GM12801 (cell line): ENCODE data around the gene CHD9NB.

Source experiments
- TF ChIP-seq, protein P1 (sequence below): IDR thresholded peaks from one replicate; pipeline ENCODE4 v1.5.1; 2011; ENCODE audit warnings: control low read depth; ENCODE audit not compliant: insufficient read length; ENCODE audit errors: extremely low read depth

CHD9NB gene

DNA sequence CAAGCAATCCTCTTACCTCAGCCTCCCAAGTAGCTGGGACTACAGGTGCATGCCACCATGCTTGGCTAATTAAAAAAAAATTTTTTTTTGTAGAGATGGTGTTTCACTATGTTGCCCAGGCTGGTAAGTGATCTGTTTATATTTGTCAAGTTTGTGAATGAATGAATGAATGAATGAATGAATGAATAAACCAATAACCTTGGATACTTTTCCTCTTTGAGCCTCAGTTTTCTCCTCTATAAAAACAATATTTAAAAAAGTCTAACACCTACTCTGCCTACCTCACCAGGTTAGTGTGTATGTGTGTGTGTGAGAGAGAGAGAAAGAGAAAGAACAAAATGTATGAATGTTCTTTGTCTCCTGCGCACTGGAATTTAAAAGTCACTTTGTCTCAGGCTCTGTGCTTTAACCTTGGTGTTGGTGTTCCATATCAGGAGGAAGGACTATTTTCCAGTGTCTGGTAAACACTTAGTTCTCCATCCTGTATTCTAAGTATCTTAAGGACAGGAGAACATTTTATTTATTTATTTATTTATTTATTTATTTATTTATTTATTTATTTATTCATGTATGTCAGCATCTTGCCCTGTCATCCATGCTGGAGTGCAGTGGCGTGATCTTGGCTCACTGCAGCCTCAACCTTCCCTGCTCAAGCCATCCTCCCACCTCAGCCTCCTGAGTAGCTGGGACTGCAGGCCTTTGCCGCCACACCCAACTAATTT, 29.1 kb upstream of the CHD9NB start:
- TF ChIP-seq, protein P1, sequence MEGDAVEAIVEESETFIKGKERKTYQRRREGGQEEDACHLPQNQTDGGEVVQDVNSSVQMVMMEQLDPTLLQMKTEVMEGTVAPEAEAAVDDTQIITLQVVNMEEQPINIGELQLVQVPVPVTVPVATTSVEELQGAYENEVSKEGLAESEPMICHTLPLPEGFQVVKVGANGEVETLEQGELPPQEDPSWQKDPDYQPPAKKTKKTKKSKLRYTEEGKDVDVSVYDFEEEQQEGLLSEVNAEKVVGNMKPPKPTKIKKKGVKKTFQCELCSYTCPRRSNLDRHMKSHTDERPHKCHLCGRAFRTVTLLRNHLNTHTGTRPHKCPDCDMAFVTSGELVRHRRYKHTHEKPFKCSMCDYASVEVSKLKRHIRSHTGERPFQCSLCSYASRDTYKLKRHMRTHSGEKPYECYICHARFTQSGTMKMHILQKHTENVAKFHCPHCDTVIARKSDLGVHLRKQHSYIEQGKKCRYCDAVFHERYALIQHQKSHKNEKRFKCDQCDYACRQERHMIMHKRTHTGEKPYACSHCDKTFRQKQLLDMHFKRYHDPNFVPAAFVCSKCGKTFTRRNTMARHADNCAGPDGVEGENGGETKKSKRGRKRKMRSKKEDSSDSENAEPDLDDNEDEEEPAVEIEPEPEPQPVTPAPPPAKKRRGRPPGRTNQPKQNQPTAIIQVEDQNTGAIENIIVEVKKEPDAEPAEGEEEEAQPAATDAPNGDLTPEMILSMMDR = no peak

DNA sequence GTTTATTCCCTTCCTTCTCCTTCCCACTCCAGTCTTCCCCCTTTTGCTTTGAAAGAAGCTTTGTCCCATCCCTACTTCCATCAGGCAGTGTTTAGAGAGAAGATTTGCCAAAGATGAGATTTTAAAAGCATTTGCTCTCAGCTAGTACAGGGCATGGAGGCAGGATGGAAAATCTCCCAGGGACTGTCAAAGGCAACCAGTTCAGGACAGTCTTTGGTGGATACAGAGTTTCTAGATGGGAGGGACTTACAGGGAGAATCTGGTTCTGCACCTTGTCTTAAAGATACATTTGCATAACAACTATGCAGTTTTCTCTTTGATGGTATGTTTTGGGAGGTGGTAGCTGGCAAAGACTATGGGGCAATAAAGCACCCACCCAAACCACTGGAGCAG, 28.3 kb upstream of the CHD9NB start:
- TF ChIP-seq, protein P1 = no peak

DNA sequence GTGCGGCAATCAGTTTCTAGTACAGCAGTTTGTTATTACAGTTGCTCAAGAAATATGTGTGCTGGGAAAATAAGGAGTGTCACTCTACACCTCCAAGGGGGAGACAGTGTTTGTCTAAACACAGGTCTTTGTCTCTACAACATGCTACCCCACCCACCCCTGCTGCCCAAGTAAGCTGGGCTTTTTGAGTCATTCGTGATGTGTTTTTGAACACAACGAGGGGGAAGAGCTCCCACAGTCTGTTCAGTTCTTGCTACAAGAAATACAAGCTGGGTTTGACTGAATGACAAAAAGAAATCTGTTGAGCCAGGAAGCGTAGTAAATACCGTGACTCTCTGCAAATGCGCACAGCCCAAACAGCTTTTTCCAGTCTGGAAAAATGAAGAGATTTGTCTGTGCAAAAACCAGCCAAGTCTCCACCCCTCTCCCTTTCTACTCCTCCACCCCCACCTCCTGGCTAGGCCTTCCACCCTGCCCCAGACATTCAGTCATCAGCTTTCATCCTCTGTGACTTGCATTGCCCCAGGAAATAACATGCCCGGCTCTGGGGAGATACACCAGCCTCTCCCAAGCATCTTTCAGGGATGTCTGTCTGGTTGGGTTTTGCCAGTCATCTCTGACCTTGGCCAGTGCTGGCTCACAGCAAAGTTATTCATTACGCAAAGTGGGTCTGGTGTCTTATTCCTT, 27.8 kb upstream of the CHD9NB start:
- TF ChIP-seq, protein P1 = no peak

DNA sequence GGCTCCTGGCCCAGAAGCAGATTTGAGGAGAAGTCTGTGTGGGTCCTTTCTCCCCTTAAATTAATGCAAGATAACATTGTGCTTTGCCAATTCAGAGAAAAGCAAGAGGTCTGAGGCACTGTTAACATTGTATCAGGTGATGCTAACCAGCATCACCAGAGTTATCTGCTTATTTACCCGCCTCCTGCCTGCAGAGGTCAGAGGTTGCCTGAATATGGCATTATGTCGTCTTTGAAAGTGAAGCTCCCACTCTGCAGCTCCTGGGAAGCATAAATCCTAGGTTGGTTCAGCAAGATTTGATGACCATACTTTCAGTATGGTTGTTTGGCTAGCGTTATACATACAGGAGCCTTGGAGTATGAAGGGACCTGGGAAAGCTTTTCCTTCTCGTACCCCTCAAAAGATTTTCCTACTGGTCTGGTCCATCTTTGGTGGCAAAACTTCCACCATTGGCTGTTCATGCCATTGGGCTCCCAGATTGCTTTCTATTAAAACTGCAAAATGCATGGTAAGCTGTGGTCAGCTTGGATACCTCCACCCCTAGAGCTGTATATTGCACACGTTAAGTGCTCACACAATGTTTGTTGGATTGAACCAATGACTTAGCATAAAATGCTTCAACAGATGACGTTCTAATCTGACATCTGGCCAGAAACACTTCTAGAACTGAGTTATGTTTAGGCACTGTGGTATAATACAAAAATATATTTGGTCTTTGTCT, 26.2 kb upstream of the CHD9NB start:
- TF ChIP-seq, protein P1 = no peak

DNA sequence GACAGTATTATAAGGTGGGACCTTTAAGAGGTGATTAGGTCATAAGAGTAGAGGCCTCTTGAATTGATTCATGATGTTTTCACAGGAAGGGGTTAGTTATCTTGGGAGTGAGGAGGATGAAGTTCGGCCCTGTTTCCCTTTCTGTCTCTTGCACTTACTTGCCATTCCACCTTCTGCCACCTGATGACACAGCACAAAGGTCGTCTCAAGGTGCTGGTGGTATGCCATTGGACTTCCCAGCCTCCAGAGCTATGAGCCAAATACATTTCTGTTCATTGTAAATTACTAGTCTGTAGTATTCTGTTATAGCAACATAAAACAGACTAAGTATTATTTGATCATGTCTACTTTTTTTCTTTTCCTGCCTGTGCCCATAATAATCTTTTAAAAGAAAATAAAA, 25.6 kb upstream of the CHD9NB start:
- TF ChIP-seq, protein P1 = no peak

DNA sequence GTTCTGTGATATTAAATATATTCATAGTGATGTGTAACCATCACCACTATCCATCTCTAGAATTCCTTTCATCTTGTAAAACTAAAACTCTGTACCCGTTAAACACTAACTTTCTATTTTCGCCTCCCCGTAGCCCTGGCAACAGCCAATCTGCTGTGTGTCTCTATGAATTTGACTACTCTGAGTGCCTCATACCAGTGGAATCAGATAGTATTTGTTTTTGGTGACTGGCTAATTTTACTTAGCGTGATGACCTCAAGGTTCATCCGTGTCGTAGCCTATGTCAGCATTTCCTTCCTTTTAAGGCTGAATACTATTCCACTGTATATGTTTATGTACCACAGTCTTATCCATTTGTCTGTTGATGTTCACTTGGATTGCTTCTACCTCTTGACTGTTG, 20.3 kb upstream of the CHD9NB start:
- TF ChIP-seq, protein P1 = no peak

DNA sequence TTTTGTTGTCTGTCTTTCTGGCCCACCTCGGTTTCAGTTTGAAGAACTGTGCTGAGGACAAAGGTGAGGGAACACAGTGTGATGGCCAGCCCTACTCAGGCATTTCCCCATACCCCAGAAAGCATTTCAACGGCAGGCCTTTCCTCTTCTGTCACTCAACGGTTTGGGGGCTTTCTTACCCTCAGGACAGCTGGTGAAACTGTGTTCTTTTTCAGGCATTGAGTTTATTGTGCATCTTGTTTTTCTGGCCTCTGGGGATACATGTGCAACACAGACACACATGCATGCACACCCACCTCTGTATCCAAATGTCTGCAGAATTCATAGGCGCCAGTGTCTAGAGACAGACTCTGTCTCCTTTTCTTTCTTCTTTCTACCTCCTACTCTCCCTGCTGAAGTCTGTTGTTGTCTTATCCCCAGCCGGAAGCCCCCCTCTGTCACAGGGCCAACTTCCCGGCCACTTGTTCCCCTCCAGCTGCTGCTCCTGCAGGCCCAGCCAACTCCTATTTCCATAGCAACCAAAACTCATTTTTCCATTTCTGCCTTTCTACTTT, 19.1 kb upstream of the CHD9NB start:
- TF ChIP-seq, protein P1 = no peak
